K562 (cell line): ENCODE measurements around the gene CREG1. TPM values are rescaled to one million over a fixed set of nuclear protein-coding genes. Genes with fewer than 3 reads are reported as not detected.

Source experiments
- ATF1 ChIP-seq, 2 experiments: fragments of 450-650 bp in 1 of 2; IDR thresholded peaks; 2 replicates each; pipeline ENCODE4 v1.6.1; 2016; ENCODE audit warnings: missing compliant biosample characterization in 1 of 2, missing genetic modification characterization in 1 of 2
- THRAP3 ChIP-seq: fragments of 450-650 bp; IDR thresholded peaks from 2 replicates; pipeline ENCODE4 v1.6.1; 2016; ENCODE audit warnings: mild to moderate bottlenecking, inconsistent platforms, borderline replicate concordance
- ZMIZ1 ChIP-seq, 2 experiments: fragments of 150-350 bp in 1 of 2; IDR thresholded peaks; 2 replicates each; pipeline ENCODE4 v1.6.1; 2012 to 2016; ENCODE audit warnings: low read depth in 2 of 2, low read length in 2 of 2, mild to moderate bottlenecking in 1 of 2, moderate library complexity in 1 of 2
- polyA plus RNA-seq, 8 experiments: library from polyadenylated mRNA; depleted of rRNA in 4 of 8; stranded (reverse) in 5 of 8; unstranded in 3 of 8; fragments of >200 nt; fragmentation: Nextera tagmentation in 2 of 8; fragmentation: Illumina TruSeq in 1 of 8; extraction: Ambion mirVana in 2 of 8; extraction: Trizol in 1 of 8; gene quantifications; 2 replicates each; pipeline versions ENCODE4 v1.2.1 to v1.2.3, GENCODE V29; 2011 to 2014; ENCODE audit warnings: inconsistent platforms in 1 of 8, missing spikeins in 1 of 8
- total RNA-seq, 7 experiments: library from RNA; depleted of rRNA in 6 of 7; stranded (reverse); fragments of >200 nt in 6 of 7; fragmentation: Illumina TruSeq in 2 of 7; extraction: Trizol in 2 of 7; gene quantifications; 2 replicates each; pipeline versions ENCODE4 v1.2.1 to v1.2.3, GENCODE V29; 2011 to 2021; ENCODE audit warnings: low replicate concordance in 1 of 7
- TF ChIP-seq, protein P1 (sequence below), 2 experiments: fragments of 450-650 bp; formaldehyde crosslinking in 1 of 2; IDR thresholded peaks; 2 replicates each; pipeline versions ENCODE4 v1.4.0 to v1.6.1; 2014 to 2020; ENCODE audit warnings: mild to moderate bottlenecking in 2 of 2, borderline replicate concordance in 1 of 2, low read depth in 1 of 2

The CREG1 gene
- total and polyA plus RNA-seq, 9 of the 15 experiments (the other 6 are each of a cell fraction or from before 2014, with no cell fraction given) = 45.7 to 272 (median 161) TPM

DNA sequence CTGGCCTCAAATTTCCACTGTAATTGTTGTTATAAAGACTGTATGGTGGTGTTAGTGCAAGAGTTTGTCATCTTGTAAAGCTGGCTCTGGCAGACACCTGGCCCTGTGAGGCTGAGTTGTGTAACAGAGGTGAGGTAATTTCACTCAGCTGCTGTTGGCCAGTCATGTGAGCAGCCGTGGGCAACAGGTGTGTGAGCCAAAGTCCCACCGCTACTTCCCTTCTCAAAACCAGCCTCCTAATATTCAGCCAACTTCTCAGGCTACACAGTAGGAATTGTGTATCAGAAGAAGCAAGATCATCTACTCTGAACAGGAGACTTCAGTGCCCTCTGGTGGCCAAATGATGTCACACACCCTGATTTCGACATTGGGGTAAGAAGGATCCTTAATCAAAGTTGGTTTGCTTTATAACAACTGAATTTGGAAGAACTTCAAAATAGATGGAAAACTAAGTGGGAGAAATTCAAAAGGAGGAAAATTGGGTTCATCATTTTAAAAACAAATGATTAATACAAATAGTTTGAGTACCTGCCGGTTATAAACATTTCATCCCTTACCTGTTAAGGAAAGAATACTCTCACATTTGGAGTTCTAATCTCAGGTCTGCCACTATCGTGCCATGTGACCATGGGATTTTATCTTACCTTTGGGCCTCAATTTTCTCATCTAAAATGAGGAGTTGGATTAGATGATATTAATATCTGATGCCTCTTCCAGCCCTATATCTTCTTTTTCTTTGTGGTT lies 2.6 kb upstream of the CREG1 start (continued):
- TF ChIP-seq ZMIZ1 (IDR thresholded peaks at IDR 0.05; ENCODE audit: low read depth in 2 of 2, low read length in 2 of 2) = 0 out of 4 replicates have a peak, but pooled peaks of 1 of the 2 experiments have one; percentile 40
- peak; percentile 66; the same call in 1 of the 2 replicates for TF ChIP-seq THRAP3
- no peak for TF ChIP-seq ATF1 (CRISPR knock-in tag; IDR thresholded peaks at IDR 0.05)
- peak; percentile 25; the same call in 1 of the 2 replicates for TF ChIP-seq ATF1 (tag; IDR thresholded peaks at IDR 0.05)
- TF ChIP-seq, protein P1, sequence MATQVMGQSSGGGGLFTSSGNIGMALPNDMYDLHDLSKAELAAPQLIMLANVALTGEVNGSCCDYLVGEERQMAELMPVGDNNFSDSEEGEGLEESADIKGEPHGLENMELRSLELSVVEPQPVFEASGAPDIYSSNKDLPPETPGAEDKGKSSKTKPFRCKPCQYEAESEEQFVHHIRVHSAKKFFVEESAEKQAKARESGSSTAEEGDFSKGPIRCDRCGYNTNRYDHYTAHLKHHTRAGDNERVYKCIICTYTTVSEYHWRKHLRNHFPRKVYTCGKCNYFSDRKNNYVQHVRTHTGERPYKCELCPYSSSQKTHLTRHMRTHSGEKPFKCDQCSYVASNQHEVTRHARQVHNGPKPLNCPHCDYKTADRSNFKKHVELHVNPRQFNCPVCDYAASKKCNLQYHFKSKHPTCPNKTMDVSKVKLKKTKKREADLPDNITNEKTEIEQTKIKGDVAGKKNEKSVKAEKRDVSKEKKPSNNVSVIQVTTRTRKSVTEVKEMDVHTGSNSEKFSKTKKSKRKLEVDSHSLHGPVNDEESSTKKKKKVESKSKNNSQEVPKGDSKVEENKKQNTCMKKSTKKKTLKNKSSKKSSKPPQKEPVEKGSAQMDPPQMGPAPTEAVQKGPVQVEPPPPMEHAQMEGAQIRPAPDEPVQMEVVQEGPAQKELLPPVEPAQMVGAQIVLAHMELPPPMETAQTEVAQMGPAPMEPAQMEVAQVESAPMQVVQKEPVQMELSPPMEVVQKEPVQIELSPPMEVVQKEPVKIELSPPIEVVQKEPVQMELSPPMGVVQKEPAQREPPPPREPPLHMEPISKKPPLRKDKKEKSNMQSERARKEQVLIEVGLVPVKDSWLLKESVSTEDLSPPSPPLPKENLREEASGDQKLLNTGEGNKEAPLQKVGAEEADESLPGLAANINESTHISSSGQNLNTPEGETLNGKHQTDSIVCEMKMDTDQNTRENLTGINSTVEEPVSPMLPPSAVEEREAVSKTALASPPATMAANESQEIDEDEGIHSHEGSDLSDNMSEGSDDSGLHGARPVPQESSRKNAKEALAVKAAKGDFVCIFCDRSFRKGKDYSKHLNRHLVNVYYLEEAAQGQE (IDR thresholded peaks at IDR 0.05; ENCODE audit: borderline replicate concordance) = peak; percentile 82; the same call in 1 of the 2 replicates
- TF ChIP-seq, protein P1 (CRISPR knock-in tag; IDR thresholded peaks at IDR 0.05; ENCODE audit: low read depth) = no peak
